NCI-H774 (cell line): ENCODE measurements around the gene CYP26C1.

Experiments
- DNase-seq: peaks from one replicate; lab custom pipeline; 2025; lab: John Stamatoyannopoulos, UW

CYP26C1 gene

DNA sequence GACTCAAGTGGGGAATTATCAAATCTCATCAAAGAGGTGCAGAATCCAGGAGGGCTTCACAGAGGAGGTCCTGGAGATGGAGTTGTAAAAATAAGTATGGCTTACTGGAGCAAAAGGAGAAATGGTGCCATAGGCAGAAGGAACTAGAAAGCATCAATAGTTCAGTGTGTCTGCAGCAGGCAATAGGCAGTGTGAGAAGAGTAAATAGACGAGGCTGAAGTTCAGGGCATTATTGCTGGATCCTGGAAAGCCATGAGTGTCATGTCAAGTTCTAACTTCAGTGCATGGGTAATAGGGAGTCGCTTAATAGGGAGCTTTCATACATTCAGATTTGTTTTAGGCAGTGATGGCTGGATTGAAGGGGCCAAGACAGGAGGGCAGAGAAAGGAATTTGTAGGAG, 52.4 kb downstream of the CYP26C1 start:
- DNase-seq = no peak

DNA sequence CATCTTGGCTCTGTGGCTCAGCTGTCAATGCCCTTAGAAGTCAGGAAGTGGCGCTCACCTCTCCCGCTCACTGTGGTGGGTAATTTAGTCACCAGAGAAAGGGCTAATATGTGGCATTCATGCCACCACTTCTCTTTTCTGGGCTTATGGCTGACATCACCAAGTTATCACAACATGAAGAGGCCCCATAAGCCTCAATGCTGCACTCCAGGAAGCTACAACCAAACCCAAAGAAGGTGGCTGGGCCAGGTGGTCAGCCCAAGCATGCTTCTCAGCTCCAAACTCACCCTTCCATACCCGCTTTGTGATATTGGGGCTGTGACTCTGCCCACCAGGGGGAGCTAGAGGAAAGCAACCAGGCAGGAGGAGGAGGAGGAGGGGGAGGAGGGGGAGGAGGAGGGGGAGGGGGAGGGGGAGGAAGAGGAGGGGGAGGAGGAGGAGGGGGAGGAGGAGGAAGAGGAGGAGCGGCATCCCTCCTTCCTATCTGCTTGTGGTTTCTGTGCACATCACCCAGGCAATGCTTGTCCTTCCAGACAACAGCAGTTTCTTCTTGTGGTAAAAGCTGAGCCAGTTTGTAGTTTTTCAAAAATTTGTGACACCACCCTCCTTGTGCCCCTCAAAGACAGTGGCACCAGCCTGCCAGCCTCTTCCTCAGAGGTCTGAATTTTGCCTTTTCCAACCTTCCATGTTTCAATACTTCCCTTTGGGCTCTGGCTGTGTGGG, 55.2 kb downstream of the CYP26C1 start:
- DNase-seq = peak; percentile 12
